COR-L47 (cell line): ENCODE data around the gene NEUROD6.
A peak's percentile ranks its signal among the peaks of the same experiment; 100 is the strongest.

Experiments
- DNase-seq: peaks from one replicate; lab custom pipeline; 2025; lab: John Stamatoyannopoulos, UW

The NEUROD6 gene

GRCh38 chr7:31340603-31341002 lies at the start of gene NEUROD6:
Gene NEUROD6, minus strand, starts transcription at chr7:31340726. Its CDS starts 1,458 bp downstream, at chr7:31339268.
- DNase-seq = no peak

GRCh38 chr7:31384466-31384865 lies 43.9 kb upstream of the NEUROD6 start:
- no peak for DNase-seq

- DNase-seq = no peak
Measured at GRCh38 chr7:31382722-31383121, 42.2 kb upstream of the NEUROD6 start.

GRCh38 chr7:31373337-31374289 lies 33.1 kb upstream of the NEUROD6 start:
- DNase-seq = peak; percentile 61

GRCh38 chr7:31372231-31372959 lies 31.9 kb upstream of the NEUROD6 start:
- DNase-seq = no peak

GRCh38 chr7:31371621-31372020 lies 31.1 kb upstream of the NEUROD6 start:
- no peak for DNase-seq

- no peak for DNase-seq
Measured at GRCh38 chr7:31370609-31371008, 30.1 kb upstream of the NEUROD6 start.

- no peak for DNase-seq
Measured at GRCh38 chr7:31368620-31369019, 28.1 kb upstream of the NEUROD6 start.

GRCh38 chr7:31363496-31363895 lies 23.0 kb upstream of the NEUROD6 start:
- DNase-seq = no peak

- no peak for DNase-seq
Measured at GRCh38 chr7:31363051-31363450, 22.5 kb upstream of the NEUROD6 start.

GRCh38 chr7:31362401-31362800 lies 21.9 kb upstream of the NEUROD6 start:
- no peak for DNase-seq

GRCh38 chr7:31358467-31358866 lies 17.9 kb upstream of the NEUROD6 start:
- DNase-seq = no peak

- DNase-seq = no peak
Measured at GRCh38 chr7:31345421-31345820, 4.9 kb upstream of the NEUROD6 start.

- no peak for DNase-seq
Measured at GRCh38 chr7:31343516-31344305, 3.2 kb upstream of the NEUROD6 start.

GRCh38 chr7:31341141-31341540 lies 615 bp upstream of the NEUROD6 start:
- DNase-seq = no peak

GRCh38 chr7:31340051-31340450 lies 475 bp downstream of the NEUROD6 start:
- DNase-seq = no peak

- DNase-seq = no peak
Measured at GRCh38 chr7:31338706-31339105, 1.8 kb downstream of the NEUROD6 start.

GRCh38 chr7:31337002-31337565 lies 3.4 kb downstream of the NEUROD6 start:
- DNase-seq = no peak

GRCh38 chr7:31336202-31337001 lies 4.1 kb downstream of the NEUROD6 start:
- DNase-seq = no peak

- DNase-seq = no peak
Measured at GRCh38 chr7:31335884-31336201, 4.7 kb downstream of the NEUROD6 start.

- DNase-seq = no peak
Measured at GRCh38 chr7:31335161-31335856, 5.2 kb downstream of the NEUROD6 start.
